ENCODE data around the gene PRR14L. TPM values are rescaled to one million over a fixed set of nuclear protein-coding genes. Genes with fewer than 3 reads are reported as not detected.
"Not testable (repeated sequence)": the region's sequence is repeated elsewhere in the genome, so short reads cannot be mapped to it uniquely, and the experiment has no call there.

Gene PRR14L
- total and polyA plus RNA-seq, 3 donors from 2014 or later, result 15.9 to 57.0 (median 52.3) TPM

- peak within 1 kb of the TSS; percentile 36 to 47 for H3K27ac ChIP-seq
- no peaks in the 10 kb centered on the region for H3K36me3 ChIP-seq (ENCODE audit: low read depth, missing control alignments)
- DNase-seq, result peak; percentile 98
- intact Hi-C loops (cut with DNase I; ENCODE audit: low total_unique reads), result no loop called here
- peaks cover 3% of the 10 kb centered on the region for H3K4me1 ChIP-seq
- no peaks in the 10 kb centered on the region for H3K27me3 ChIP-seq
- H3K4me3 ChIP-seq, result peak within 1 kb of the TSS; percentile 68 to 99
- TF ChIP-seq POLR2A (IDR thresholded peaks at IDR 0.05) (no peak), CTCF (IDR thresholded peaks at IDR 0.05) (no peak)
- H3K9me3 ChIP-seq, result no peaks in the 10 kb centered on the region
- WGBS, 2 donors, result 2 to 4% methylated on average over 52 of the region's 52 CpGs
Observed at GRCh38 chr22:31661851-31662667, 87.9 kb downstream of the PRR14L start, which contains the start of gene PISD. Gene PISD, minus strand, starts transcription at chr22:31662215. Its CDS starts 7 bp downstream, at chr22:31662208.

GRCh38 chr22:31660860-31661341, 89.0 kb downstream of the PRR14L start:
- peak overlapping the region; percentile 68 to 99 for H3K4me3 ChIP-seq
- H3K27me3 ChIP-seq; intact Hi-C loops (cut with DNase I; ENCODE audit: low total_unique reads); H3K4me1 ChIP-seq; H3K9me3 ChIP-seq; H3K36me3 ChIP-seq (ENCODE audit: low read depth, missing control alignments); DNase-seq; H3K27ac ChIP-seq: not testable (repeated sequence)
- 46 to 50% methylated on average over 10 of the region's 10 CpGs for WGBS, 2 donors

DNA sequence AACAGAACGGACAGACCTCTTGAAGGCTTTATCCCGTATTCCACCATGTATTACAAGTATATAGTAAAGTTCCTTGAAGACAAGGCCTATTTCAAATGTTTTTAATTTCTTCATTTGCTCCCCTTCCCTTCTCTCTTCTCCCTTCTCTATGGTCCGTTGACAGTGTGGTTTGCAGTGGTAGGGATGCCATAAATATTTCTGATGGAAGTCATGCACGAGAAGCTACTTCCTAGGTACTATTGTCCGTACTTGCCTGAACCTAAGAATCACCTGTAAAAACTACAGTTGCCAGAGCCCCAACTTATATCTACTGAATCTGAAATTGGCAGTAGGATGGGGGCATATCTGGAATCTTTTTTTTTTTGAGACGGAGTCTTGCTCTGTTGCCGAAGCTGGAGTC, 90.7 kb downstream of the PRR14L start:
- 75 to 80% methylated on average over 7 of the region's 7 CpGs for WGBS, 2 donors
- TF ChIP-seq CTCF (IDR thresholded peaks at IDR 0.05) (no peak), POLR2A (IDR thresholded peaks at IDR 0.05) (no peak)
- H3K36me3 ChIP-seq (ENCODE audit: low read depth, missing control alignments), result no peaks in the 10 kb centered on the region

DNA sequence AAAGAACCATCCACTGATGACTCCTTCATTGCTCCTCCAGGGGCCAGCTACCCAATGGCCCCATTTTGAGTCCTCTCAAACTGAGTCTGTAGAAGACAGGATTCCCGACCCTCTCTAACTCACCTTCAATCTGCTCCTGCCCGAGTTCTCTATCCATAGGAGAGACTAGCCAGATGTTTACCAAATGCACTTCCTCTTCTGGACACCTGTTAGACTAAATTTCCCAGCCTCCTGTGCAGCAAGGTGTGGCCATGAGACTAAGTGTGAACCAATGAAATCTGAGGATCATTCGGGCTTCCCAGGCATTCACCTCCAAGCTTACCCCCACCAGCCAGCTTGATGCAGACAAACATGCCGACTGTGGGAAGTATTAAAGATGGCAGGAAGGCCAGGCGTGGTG, 95.5 kb downstream of the PRR14L start:
- WGBS, 2 donors, result 91% methylated on average over 3 to 5 of the region's 5 CpGs
- DNase-seq, result no peak
- H3K36me3 ChIP-seq (ENCODE audit: low read depth, missing control alignments), result no peaks in the 10 kb centered on the region
- intact Hi-C loops (cut with DNase I; ENCODE audit: low total_unique reads), result no loop called here
- H3K4me1 ChIP-seq, result no peaks in the 10 kb centered on the region
- H3K4me3 ChIP-seq, result no peak overlapping the region
- H3K27ac ChIP-seq, result no peak overlapping the region
- H3K27me3 ChIP-seq, result no peaks in the 10 kb centered on the region
- H3K9me3 ChIP-seq, result no peaks in the 10 kb centered on the region
- no peak for TF ChIP-seq CTCF (IDR thresholded peaks at IDR 0.05)
- no peak for TF ChIP-seq POLR2A (IDR thresholded peaks at IDR 0.05)

More for the DNA sequence above, 90.7 kb downstream of the PRR14L start:
- Histone ChIP-seq H3K9me3 (no peaks in the 10 kb centered on the region), H3K27ac (no peak overlapping the region), H3K4me3 (no peak overlapping the region), H3K27me3 (no peaks in the 10 kb centered on the region), H3K4me1 (peaks cover 3% of the 10 kb centered on the region)
- DNase-seq, result no peak
- intact Hi-C loops (cut with DNase I; ENCODE audit: low total_unique reads), result no loop called here

- Histone ChIP-seq H3K4me1 (no peaks in the 10 kb centered on the region), H3K36me3 (ENCODE audit: low read depth, missing control alignments) (no peaks in the 10 kb centered on the region), H3K27ac (no peak overlapping the region), H3K9me3 (no peaks in the 10 kb centered on the region), H3K4me3 (no peak overlapping the region), H3K27me3 (no peaks in the 10 kb centered on the region)
- 70 to 87% methylated on average over 2 of the region's 2 CpGs for WGBS, 2 donors
- TF ChIP-seq POLR2A (IDR thresholded peaks at IDR 0.05) (no peak), CTCF (IDR thresholded peaks at IDR 0.05) (no peak)
- DNase-seq, result no peak
- intact Hi-C loops (cut with DNase I; ENCODE audit: low total_unique reads), result no loop called here
Observed at GRCh38 chr22:31653944-31654343, 96.0 kb downstream of the PRR14L start.

Measured in testis (tissue), 3 donors.